Activated CD8-positive, alpha-beta memory T cell treated with anti-CD3 and anti-CD28 coated beads for 1 hour (primary cell): ENCODE results near the gene ZNF75A.

Source experiments
- DNase-seq, 2 donors: peaks; one replicate each; pipeline ENCODE4 v3.0.0-alpha.2; 2020; ENCODE audit warnings: low read depth in 1 of 2; ENCODE audit errors: extremely low read depth in 1 of 2

Gene ZNF75A

GRCh38 chr16:3364774-3365427 lies 59.6 kb downstream of the ZNF75A start:
- peak; percentile 69 to 71 for DNase-seq
